Esophagus squamous epithelium (tissue), 4 donors: ENCODE measurements around the gene TAPBPL.

ENCODE experiments used
- CTCF ChIP-seq, 6 experiments: fragments of 450-650 bp in 4 of 6; fragments of 200-600 bp in 2 of 6; sonication (generic) in 2 of 6; IDR thresholded peaks; one replicate each; pipeline ENCODE4 v1.5.1; 2016 to 2019; ENCODE audit warnings: antibody characterized with exemption in 6 of 6, mild to moderate bottlenecking in 4 of 6, moderate library complexity in 4 of 6
- POLR2A ChIP-seq, 4 donors: fragments of 450-650 bp; IDR thresholded peaks; one replicate each; pipeline ENCODE4 v1.6.1; 2017; ENCODE audit warnings: antibody characterized with exemption in 4 of 4, mild to moderate bottlenecking in 4 of 4, moderate library complexity in 3 of 4

- TF ChIP-seq CTCF (IDR thresholded peaks at IDR 0.05) (no peak), POLR2A (IDR thresholded peaks at IDR 0.05) (no peak)
These were observed 48.6 kb downstream of the TAPBPL start for GRCh38 chr12:6500466-6500865.
